Keratinocyte (primary cell): ENCODE data around the gene ADD2.

ENCODE experiments used
- CTCF ChIP-seq, 3 experiments: IDR thresholded peaks in 1 of 3; conservative IDR thresholded peaks in 1 of 3; optimal IDR thresholded peaks in 1 of 3; 2 replicates in 2 of 3; 3 replicates in 1 of 3; pipeline versions ENCODE3 to v1.5.1; 2011; ENCODE audit warnings: low read length in 3 of 3, mild to moderate bottlenecking in 3 of 3, moderate library complexity in 2 of 3, control low read depth in 1 of 3, inconsistent platforms in 1 of 3; ENCODE audit not compliant: insufficient read depth in 2 of 3; ENCODE audit errors: extremely low read depth in 1 of 3
- EZH2 ChIP-seq: IDR thresholded peaks from one replicate; pipeline ENCODE4 v1.6.1; 2012; ENCODE audit warnings: inconsistent platforms, mild to moderate bottlenecking, low read length, moderate library complexity

DNA sequence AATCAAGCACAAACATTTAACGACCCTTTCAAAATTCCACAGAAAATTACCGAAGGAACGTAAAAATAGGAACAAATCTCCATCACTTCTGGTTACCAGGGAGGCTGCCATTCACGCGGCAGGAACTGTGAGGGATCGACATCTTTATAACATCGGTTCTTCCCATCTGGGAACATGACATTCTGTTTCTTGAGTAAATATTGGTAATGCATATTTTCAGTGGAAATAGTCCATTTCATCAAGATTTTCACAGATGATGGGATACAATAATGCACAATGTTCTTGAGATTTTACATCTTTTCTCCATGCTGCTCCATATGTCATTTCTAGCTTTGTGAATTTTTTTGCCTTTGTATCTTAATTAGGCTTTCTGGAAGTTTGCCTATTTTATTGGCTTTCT, 10.0 kb downstream of the ADD2 start:
- no peak for TF ChIP-seq CTCF (optimal IDR thresholded peaks at IDR 0.05 in 1 of 3, IDR thresholded peaks at IDR 0.05 in 1 of 3, conservative IDR thresholded peaks at IDR 0.05 in 1 of 3; ENCODE audit: extremely low read depth in 1 of 3, insufficient read depth in 2 of 3, low read length in 3 of 3)
- TF ChIP-seq EZH2, result no peak
